Adrenal gland (tissue), 12 donors: Measurements from ENCODE around the gene LATS1. TPM values are rescaled to one million over a fixed set of nuclear protein-coding genes. Genes with fewer than 3 reads are reported as not detected.
"Not testable (repeated sequence)": the region's sequence is repeated elsewhere in the genome, so short reads cannot be mapped to it uniquely, and the experiment has no call there.

Experiments used
- DNase-seq, 7 donors: peaks; one replicate each; pipeline ENCODE4 v3.0.0-alpha.2; 2019 to 2020
- H3K27ac ChIP-seq, 5 donors: fragments of 200-600 bp; sonication (generic) in 4 of 5; 1 replicate in 3 of 5; 2 replicates in 2 of 5; pipeline versions ENCODE4 v1.5.1 to v1.8.0; 2016 to 2020; ENCODE audit warnings: mild to moderate bottlenecking in 1 of 5
- H3K27me3 ChIP-seq: fragments of 200-600 bp; 2 replicates; pipeline ENCODE4 v1.8.0; 2021
- H3K36me3 ChIP-seq, 2 donors: fragments of 200-600 bp; replicated peaks in 1 of 2; 1 replicate in 1 of 2; 2 replicates in 1 of 2; pipeline versions ENCODE4 v1.5.1 to v1.8.0; 2018 to 2022
- H3K4me1 ChIP-seq, 2 donors: fragments of 200-600 bp; replicated peaks in 1 of 2; 1 replicate in 1 of 2; 2 replicates in 1 of 2; pipeline versions ENCODE4 v1.5.1 to v1.8.0; 2018 to 2021
- H3K4me3 ChIP-seq, 4 donors: fragments of 200-600 bp; sonication (generic) in 3 of 4; one replicate each; pipeline ENCODE4 v1.5.1; 2016 to 2018
- H3K9me3 ChIP-seq, 3 donors: fragments of 200-600 bp; sonication (generic) in 1 of 3; replicated peaks in 1 of 3; 1 replicate in 2 of 3; 2 replicates in 1 of 3; pipeline versions ENCODE4 v1.5.1 to v1.8.0; 2016 to 2021
- CTCF ChIP-seq, 6 experiments: fragments of 450-650 bp in 4 of 6; fragments of 200-600 bp in 2 of 6; sonication (generic) in 1 of 6; IDR thresholded peaks; 1 replicate in 5 of 6; 2 replicates in 1 of 6; pipeline versions ENCODE4 v1.5.1 to v1.8.0; 2016 to 2021; ENCODE audit warnings: antibody characterized with exemption in 6 of 6, mild to moderate bottlenecking in 2 of 6, moderate library complexity in 1 of 6
- POLR2A ChIP-seq, 2 donors: fragments of 450-650 bp; IDR thresholded peaks; one replicate each; pipeline ENCODE4 v1.6.1; 2017; ENCODE audit warnings: antibody characterized with exemption in 2 of 2, mild to moderate bottlenecking in 2 of 2, moderate library complexity in 1 of 2
- WGBS, 4 donors: extraction: QIAGEN DNeasy Blood & Tissue Kit in 2 of 4; methylation state at CpG; one replicate each; pipeline versions ENCODE4 v1.1.5 to v1.1.7; 2013 to 2017; 5-methylcytosine and 5-hydroxymethylcytosine counted together
- intact Hi-C, 2 donors: fragments of 100-400 bp; cut with DNase I; formaldehyde crosslinking; loops; one replicate each; pipeline versions ENCODE4 v1.14.1 to v1.15.0; 2022 to 2023
- polyA plus RNA-seq, 3 donors: library from polyadenylated mRNA; stranded (reverse); fragments of 200-250 nt in 2 of 3; fragments of 350-450 nt in 1 of 3; fragmentation: Illumina TruSeq in 1 of 3; extraction: RNeasy Lipid Tissue Mini Kit (QIAGEN cat#74804) in 1 of 3; gene quantifications; one replicate each; pipeline ENCODE4 v1.2.3, GENCODE V29; 2013 to 2014
- total RNA-seq, 9 donors: library from RNA; depleted of rRNA in 4 of 9; stranded (reverse); fragments of >200 nt in 4 of 9; fragments of 120-200 nt in 1 of 9; fragmentation: NEBNext Ultra II Directional in 1 of 9; extraction: Animal tissue kit (Norgen Biotek cat#: 25700) in 1 of 9; gene quantifications; one replicate each; pipeline versions ENCODE4 v1.1.0 to v1.2.4, GENCODE V29; 2013 to 2023
- donor health status: healthy with polysubstance abuse.
- donor health status: Bipolar disorder and iron deficiency.
- donor health status: DM: yes; HTN: yes; CAD: no.
- donor health status: DM: no; HTN: no; CAD: no.
- donor health status: DM: no; HTN: no; CAD: no.
- donor health status: DM: yes; HTN: yes; CAD: no.

Gene LATS1
- total and polyA plus RNA-seq, 12 donors: 6.2 to 39.6 (median 24.2) TPM

GRCh38 chr6:149746147-149746946 lies 28.4 kb upstream of the LATS1 start, which contains the start of gene NUP43:
TSS of gene NUP43 (minus strand) at chr6:149746529. CDS start at chr6:149746495, 34 bp downstream.
- intact Hi-C loops: no loop called here

GRCh38 chr6:149745252-149745651 lies 27.4 kb upstream of the LATS1 start:
- peak overlapping the region in 1 of 4 donors; percentile 93 for H3K4me3 ChIP-seq
- H3K9me3 ChIP-seq, intact Hi-C loops, H3K27me3 ChIP-seq, H3K27ac ChIP-seq, H3K4me1 ChIP-seq, DNase-seq: not testable (repeated sequence)
- 65 to 82% (median 79%) methylated on average over 10 of the region's 10 CpGs for WGBS, 4 donors
- H3K36me3 ChIP-seq: peaks cover 0 to 31% of the 10 kb centered on the region in 2 donors

More at GRCh38 chr6:149746147-149746946, 28.4 kb upstream of the LATS1 start, which contains the start of gene NUP43:
- DNase-seq: peak; percentile 92 to 98 (median 94)
- TF ChIP-seq CTCF (IDR thresholded peaks at IDR 0.05): peak; percentile 53 to 84 (median 76)
- TF ChIP-seq POLR2A (IDR thresholded peaks at IDR 0.05): peak in 1 of 2 donors; percentile 72
- peaks cover 15 to 21% of the 10 kb centered on the region in 2 donors for H3K4me1 ChIP-seq
- peak within 1 kb of the TSS in 4 of 5 donors; percentile 31 to 84 (median 76) for H3K27ac ChIP-seq
- peaks cover 0 to 20% of the 10 kb centered on the region in 2 donors for H3K36me3 ChIP-seq
- WGBS, 4 donors: 2 to 6% (median 5%) methylated on average over 27 to 41 of the region's 41 CpGs
- peak within 1 kb of the TSS; percentile 69 to 93 (median 71) for H3K4me3 ChIP-seq
- H3K27me3 ChIP-seq: no peaks in the 10 kb centered on the region
- H3K9me3 ChIP-seq: no peaks in the 10 kb centered on the region

GRCh38 chr6:149734915-149735314 lies 17.0 kb upstream of the LATS1 start:
- no peak for DNase-seq
- intact Hi-C loops: loop anchor here in 1 of 2 donors (10.0 kb wide), 1 partner anchor 90 kb away; no protein-coding TSS in a partner anchor
- H3K4me1 ChIP-seq: no peaks in the 10 kb centered on the region
- no peaks in the 10 kb centered on the region for H3K9me3 ChIP-seq
- WGBS, 4 donors: 100% methylated on average over 1 of the region's 1 CpG
- peaks cover 0 to 57% of the 10 kb centered on the region in 2 donors for H3K36me3 ChIP-seq
- no peak for TF ChIP-seq CTCF (IDR thresholded peaks at IDR 0.05)
- TF ChIP-seq POLR2A (IDR thresholded peaks at IDR 0.05): no peak
- H3K27me3 ChIP-seq: no peaks in the 10 kb centered on the region
- no peak overlapping the region for H3K27ac ChIP-seq
- no peak overlapping the region for H3K4me3 ChIP-seq

GRCh38 chr6:149733089-149733720 lies 15.3 kb upstream of the LATS1 start:
- no peaks in the 10 kb centered on the region for H3K4me1 ChIP-seq
- H3K27me3 ChIP-seq: no peaks in the 10 kb centered on the region
- no peak for DNase-seq
- H3K9me3 ChIP-seq: no peaks in the 10 kb centered on the region
- H3K4me3 ChIP-seq: no peak overlapping the region
- 83 to 93% (median 89%) methylated on average over 2 of the region's 2 CpGs for WGBS, 4 donors
- peaks cover 0 to 58% of the 10 kb centered on the region in 2 donors for H3K36me3 ChIP-seq
- no peak overlapping the region for H3K27ac ChIP-seq
- TF ChIP-seq POLR2A (IDR thresholded peaks at IDR 0.05): no peak
- TF ChIP-seq CTCF (IDR thresholded peaks at IDR 0.05): no peak
- intact Hi-C loops: loop anchor here in 1 of 2 donors (10.0 kb wide), 1 partner anchor 92 kb away; no protein-coding TSS in a partner anchor
